T-helper 9 cell (primary cell): ENCODE measurements around the gene BNIP3.
"Not testable (repeated sequence)": the region's sequence is repeated elsewhere in the genome, so short reads cannot be mapped to it uniquely, and the experiment has no call there.

Experiments
- DNase-seq: peaks from one replicate; pipeline ENCODE4 v3.0.0-alpha.2; 2020

The BNIP3 gene

GRCh38 chr10:131928248-131929095, 53.3 kb downstream of the BNIP3 start:
- no peak for DNase-seq

DNA sequence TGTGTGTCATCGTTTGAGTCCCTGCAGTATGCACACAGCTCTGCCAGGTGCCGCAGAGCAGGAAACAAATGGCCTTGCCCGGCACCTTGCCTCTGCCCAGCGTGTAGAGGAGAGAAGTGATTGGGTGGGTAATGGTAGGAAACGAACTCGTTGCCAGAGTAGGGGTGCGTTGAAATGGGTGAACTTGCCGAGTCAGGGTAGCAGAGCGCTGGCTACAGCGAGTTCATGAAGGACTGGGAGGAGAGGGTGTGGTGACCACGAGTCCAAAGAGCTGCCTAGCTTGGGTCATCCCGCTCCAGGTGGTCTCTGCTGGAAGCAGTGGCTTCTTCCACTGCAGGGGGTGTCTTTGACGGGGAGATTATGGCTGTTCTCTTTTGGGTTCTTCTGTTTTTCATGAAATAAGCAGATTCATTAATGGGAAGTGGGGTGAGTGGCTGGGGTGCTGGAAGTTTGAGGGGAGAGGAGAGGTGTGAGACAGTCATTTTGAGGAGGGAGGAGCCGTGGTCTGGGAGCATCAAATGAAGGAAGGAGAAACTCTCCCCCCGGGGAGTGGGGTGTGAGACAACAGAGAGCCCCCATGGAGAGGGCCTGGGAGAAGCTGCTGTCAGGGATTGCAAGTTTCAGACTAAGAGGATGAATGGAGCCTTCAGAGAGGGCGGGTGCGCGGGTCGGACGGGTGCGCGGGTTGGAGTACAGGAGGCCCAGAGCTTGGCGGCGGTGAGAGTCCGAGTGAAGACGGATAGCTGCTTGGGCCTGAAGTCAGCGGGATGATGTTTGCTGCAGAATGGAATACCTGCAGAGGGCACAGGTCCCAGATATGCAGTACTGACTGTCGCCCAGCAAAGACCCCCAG, 54.8 kb downstream of the BNIP3 start:
- DNase-seq: no peak

DNA sequence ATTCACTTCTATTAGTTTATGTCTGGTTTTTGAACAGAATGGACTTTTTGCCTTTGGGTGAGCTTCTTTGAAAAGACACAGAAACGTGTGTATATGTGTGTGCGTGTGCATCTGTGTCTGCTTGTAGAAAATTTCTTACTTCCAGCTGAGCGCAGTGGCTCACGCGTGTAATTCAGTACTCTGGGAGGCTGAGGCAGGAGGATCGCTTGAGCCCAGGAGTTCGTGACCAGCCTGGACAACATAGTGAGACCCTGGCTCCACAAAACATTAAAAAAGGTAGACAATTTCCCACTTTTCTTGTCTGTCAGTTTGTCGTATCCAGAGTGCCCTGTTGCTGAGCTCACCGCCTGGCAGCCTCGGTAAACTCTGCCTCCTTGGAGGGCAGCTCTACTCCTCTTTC, 55.5 kb downstream of the BNIP3 start:
- DNase-seq: no peak

DNA sequence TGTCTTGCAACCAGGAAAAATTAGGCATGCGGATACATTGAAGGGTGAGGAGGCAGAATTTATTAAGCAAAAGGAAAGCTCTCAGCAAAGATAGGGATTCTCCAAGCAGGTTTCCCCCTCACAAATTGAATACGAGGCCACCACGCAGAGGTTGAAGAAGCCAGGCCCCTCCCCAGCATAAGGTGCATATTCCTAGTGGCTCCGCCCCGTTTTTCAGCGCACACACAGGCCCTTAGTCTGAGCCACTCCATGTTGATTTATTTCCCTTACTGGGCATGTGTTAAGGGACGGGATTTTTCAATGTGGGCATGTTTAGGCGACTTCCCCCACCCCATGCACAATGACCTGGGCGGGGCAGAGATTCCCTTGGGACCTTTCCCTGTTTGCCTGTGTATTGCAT, 56.0 kb downstream of the BNIP3 start:
- no peak for DNase-seq

GRCh38 chr10:131925011-131925649, 56.6 kb downstream of the BNIP3 start:
- no peak for DNase-seq

DNA sequence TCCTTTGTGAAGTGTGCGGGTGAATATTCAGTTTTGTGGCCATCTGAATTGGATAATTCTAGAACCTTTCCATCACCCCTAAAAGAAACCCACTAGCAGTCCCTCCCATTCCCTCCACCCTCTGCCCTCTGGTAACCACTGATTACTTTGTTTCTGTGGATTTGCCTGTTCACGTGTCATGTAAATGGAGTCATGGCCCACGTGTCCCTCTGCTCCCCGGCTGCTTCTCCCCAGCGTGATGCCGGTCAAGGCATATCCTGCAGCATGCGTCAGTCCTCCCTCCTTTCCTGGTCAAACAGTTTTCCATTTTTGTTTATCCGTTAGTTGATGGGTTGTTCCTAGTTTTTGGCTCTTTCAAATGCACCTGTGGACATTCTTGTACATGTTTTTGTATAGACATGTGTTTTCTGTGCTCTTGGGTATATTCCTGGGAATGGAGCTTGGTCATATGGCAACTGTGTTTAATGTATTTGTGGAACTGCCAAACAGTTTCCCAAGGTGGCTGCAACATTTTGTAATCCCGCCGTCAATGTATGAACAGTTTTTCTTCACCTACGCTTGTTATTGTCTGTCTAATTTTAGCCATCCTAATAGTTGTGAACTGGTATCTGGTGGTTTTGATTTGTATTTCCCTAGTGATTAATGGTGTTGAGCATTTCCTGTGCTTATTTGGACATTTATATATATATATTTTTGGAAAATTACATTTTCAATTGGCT, 58.5 kb downstream of the BNIP3 start:
- no peak for DNase-seq

DNA sequence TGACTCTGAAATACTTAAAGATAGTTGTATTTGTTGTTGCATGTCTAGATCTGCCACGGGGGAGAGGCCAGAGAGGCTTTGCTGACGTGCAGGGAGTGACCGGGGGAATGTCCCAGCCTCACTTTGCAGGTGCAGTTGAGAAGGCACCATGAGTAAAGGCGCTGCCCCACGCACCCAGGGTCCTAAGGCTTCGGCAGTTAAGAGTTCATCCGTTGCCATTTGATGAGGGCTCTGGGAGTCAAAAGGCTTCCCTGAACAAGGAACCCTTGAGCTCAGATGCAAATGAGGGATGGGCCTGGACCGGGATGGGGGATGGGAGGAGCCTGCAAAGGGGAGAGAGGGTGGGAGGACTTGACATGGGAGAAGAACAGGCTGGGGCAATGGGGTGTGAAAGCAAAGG, 60.5 kb downstream of the BNIP3 start:
- no peak for DNase-seq

DNA sequence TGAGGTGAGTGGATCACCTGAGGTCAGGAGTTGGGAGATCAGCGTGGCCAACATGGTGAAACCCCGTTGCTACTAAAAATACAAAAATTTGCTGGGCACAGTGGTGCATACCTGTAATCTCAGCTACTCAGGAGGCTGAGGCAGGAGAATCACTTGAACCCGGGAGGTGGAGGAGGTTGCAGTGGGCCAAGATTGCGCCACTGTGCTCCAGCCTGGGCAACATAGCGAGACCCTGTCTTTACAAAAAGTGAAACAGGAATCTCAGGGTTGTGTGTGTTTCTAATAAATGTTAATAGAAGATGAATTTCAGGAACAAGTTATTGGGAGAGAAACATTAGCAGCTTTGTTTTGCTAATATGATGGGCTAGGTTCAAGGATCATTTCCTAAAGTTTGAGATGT, 61.0 kb downstream of the BNIP3 start:
- no peak for DNase-seq

DNA sequence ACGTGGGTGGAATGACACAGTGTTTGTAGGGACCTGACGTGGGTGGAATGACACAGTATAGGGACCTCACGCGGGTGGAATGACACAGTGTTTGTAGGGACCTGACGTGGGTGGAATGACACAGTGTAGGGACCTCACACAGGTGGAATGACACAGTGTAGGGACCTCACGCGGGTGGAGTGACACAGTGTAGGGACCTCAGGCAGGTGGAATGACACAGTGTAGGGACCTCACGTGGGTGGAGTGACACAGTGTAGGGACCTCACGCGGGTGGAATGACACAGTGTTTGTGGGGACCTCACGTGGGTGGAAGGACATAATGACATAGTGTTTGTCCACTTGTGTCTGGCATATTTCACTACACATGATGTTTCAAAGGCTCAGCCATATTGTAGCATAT, 61.6 kb downstream of the BNIP3 start:
- no peak for DNase-seq

- not testable (repeated sequence) for DNase-seq
Observed at GRCh38 chr10:131919461-131919860, 62.3 kb downstream of the BNIP3 start.
